GM21529 (cell line): ENCODE data around the gene NSUN2.

Experiments
- ATAC-seq: cut with Tn5 transposase; IDR thresholded peaks from one replicate; pipeline ENCODE4 v1.9.1; 2021; ENCODE audit not compliant: unreplicated experiment

Gene NSUN2

GRCh38 chr5:6606884-6607558 lies 25.8 kb downstream of the NSUN2 start:
- ATAC-seq = no peak

- no peak for ATAC-seq
Measured at GRCh38 chr5:6604946-6605345, 27.9 kb downstream of the NSUN2 start.

GRCh38 chr5:6604341-6604740 lies 28.5 kb downstream of the NSUN2 start:
- no peak for ATAC-seq

GRCh38 chr5:6603643-6604042 lies 29.2 kb downstream of the NSUN2 start:
- no peak for ATAC-seq

GRCh38 chr5:6602441-6602840 lies 30.4 kb downstream of the NSUN2 start:
- no peak for ATAC-seq

GRCh38 chr5:6601816-6602215 lies 31.0 kb downstream of the NSUN2 start:
- ATAC-seq = no peak

GRCh38 chr5:6601271-6601670 lies 31.6 kb downstream of the NSUN2 start:
- no peak for ATAC-seq

GRCh38 chr5:6599739-6600138 lies 33.1 kb downstream of the NSUN2 start:
- no peak for ATAC-seq

- ATAC-seq = no peak
Measured at GRCh38 chr5:6598351-6598900, 34.4 kb downstream of the NSUN2 start.

GRCh38 chr5:6597557-6597956 lies 35.3 kb downstream of the NSUN2 start:
- no peak for ATAC-seq

GRCh38 chr5:6596388-6596787 lies 36.5 kb downstream of the NSUN2 start:
- ATAC-seq = no peak

GRCh38 chr5:6595405-6595804 lies 37.4 kb downstream of the NSUN2 start:
- ATAC-seq = no peak

- no peak for ATAC-seq
Measured at GRCh38 chr5:6594066-6594465, 38.8 kb downstream of the NSUN2 start.

GRCh38 chr5:6593148-6594016 lies 39.5 kb downstream of the NSUN2 start:
- ATAC-seq = no peak

- no peak for ATAC-seq
Measured at GRCh38 chr5:6592601-6593000, 40.2 kb downstream of the NSUN2 start.

- ATAC-seq = no peak
Measured at GRCh38 chr5:6591671-6592288, 41.1 kb downstream of the NSUN2 start.

GRCh38 chr5:6590581-6590980 lies 42.3 kb downstream of the NSUN2 start:
- ATAC-seq = no peak

GRCh38 chr5:6587171-6587570 lies 45.7 kb downstream of the NSUN2 start:
- no peak for ATAC-seq

GRCh38 chr5:6586647-6587042 lies 46.2 kb downstream of the NSUN2 start:
- ATAC-seq = no peak

- ATAC-seq = no peak
Measured at GRCh38 chr5:6585939-6586646, 46.8 kb downstream of the NSUN2 start.

GRCh38 chr5:6585168-6585567 lies 47.7 kb downstream of the NSUN2 start:
- no peak for ATAC-seq
